22Rv1 (cell line): ENCODE data around the gene CGB5.

Experiments
- ZFX ChIP-seq: fragments of 450-650 bp; IDR thresholded peaks from 2 replicates; pipeline ENCODE4 v1.6.1; 2017; ENCODE audit warnings: antibody characterized with exemption, borderline replicate concordance
- TF ChIP-seq, protein P1 (sequence below): fragments of 450-650 bp; IDR thresholded peaks from 2 replicates; pipeline ENCODE4 v1.5.1; 2017; ENCODE audit warnings: mild to moderate bottlenecking

DNA sequence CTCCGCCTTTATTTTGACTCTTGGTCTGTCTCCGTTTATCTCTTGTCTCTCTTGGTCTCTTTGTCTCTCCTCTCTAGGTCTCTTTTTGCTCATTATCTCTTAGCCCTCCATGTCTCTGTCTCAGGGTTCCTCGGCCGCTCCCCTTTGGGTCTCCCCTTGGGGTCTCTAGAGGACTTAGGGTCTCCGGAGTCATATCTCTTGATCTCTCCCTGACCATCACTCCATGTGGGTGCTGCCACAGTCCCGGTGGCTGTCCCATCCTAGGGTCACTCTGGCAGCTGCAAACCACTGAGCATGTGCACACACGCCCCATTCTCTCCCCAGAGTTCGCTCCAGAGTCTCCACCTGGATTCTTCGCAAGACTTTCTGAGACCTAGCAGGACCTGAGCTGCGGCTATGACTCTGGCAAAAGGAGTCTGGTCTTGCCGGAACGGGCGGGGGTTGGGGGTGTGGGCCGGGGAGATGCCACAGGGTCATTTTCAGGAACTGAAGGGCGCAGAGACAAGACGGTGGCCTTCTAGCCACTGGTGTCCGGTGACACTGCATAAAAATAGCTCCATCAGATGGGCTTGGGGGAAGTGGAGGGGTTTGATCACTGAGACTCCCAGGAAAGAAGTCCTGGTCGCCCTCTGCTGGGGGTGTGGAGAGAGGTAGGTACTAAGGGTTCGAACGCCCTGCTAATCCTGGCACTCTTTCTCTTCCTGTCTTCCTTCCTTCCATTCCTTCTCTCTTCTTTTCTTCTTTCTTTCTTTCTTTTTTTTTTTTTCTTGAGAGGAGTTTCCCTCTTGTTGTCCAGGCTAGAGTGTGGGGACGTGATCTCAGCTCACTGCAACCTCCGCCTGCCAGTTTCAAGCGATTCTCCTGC is 30.1 kb downstream of the CGB5 start:
- TF ChIP-seq, protein P1, sequence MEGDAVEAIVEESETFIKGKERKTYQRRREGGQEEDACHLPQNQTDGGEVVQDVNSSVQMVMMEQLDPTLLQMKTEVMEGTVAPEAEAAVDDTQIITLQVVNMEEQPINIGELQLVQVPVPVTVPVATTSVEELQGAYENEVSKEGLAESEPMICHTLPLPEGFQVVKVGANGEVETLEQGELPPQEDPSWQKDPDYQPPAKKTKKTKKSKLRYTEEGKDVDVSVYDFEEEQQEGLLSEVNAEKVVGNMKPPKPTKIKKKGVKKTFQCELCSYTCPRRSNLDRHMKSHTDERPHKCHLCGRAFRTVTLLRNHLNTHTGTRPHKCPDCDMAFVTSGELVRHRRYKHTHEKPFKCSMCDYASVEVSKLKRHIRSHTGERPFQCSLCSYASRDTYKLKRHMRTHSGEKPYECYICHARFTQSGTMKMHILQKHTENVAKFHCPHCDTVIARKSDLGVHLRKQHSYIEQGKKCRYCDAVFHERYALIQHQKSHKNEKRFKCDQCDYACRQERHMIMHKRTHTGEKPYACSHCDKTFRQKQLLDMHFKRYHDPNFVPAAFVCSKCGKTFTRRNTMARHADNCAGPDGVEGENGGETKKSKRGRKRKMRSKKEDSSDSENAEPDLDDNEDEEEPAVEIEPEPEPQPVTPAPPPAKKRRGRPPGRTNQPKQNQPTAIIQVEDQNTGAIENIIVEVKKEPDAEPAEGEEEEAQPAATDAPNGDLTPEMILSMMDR = peak; percentile 69
- TF ChIP-seq ZFX = no peak
